SU-DHL-6 (cell line): ENCODE measurements around the gene GDF10.

ENCODE experiments used
- CTCF ChIP-seq: fragments of 200-600 bp; sonication (generic); IDR thresholded peaks from one replicate; pipeline ENCODE4 v1.5.1; 2017; ENCODE audit warnings: antibody characterized with exemption, mild to moderate bottlenecking, low read length, moderate library complexity; ENCODE audit not compliant: insufficient read depth, poor library complexity, severe bottlenecking
- EZH2phosphoT487 ChIP-seq: fragments of 200-600 bp; sonication (generic), shearing (Covaris generic); conservative IDR thresholded peaks from 2 replicates; pipeline ENCODE4 v1.6.1; 2018; ENCODE audit warnings: mild to moderate bottlenecking, antibody characterized with exemption, low read length, moderate library complexity, mixed read lengths

GRCh38 chr10:47325303-47326291 lies 25.6 kb downstream of the GDF10 start:
- TF ChIP-seq EZH2phosphoT487, result no peak
- TF ChIP-seq CTCF, result no peak
